Tibial nerve (tissue), 4 donors: ENCODE measurements around the gene BICDL2. TPM values are rescaled to one million over a fixed set of nuclear protein-coding genes. Genes with fewer than 3 reads are reported as not detected.

Source experiments
- DNase-seq, 2 donors: peaks; one replicate each; pipeline ENCODE4 v3.0.0-alpha.2; 2019; ENCODE audit warnings: low spot score in 2 of 2
- H3K27ac ChIP-seq, 4 donors: fragments of 200-600 bp; sonication (generic) in 3 of 4; one replicate each; pipeline ENCODE4 v1.5.1; 2017 to 2019; ENCODE audit warnings: mild to moderate bottlenecking in 1 of 4
- H3K27me3 ChIP-seq, 2 donors: fragments of 200-600 bp; sonication (generic) in 1 of 2; one replicate each; pipeline versions ENCODE4 v1.5.1 to v1.6.0; 2017 to 2019
- H3K36me3 ChIP-seq, 3 donors: fragments of 200-600 bp; sonication (generic); one replicate each; pipeline ENCODE4 v1.5.1; 2018 to 2019
- H3K4me1 ChIP-seq, 4 donors: fragments of 200-600 bp; sonication (generic) in 3 of 4; one replicate each; pipeline ENCODE4 v1.5.1; 2017 to 2019
- H3K4me3 ChIP-seq, 4 donors: fragments of 200-600 bp; sonication (generic) in 3 of 4; one replicate each; pipeline ENCODE4 v1.5.1; 2017 to 2019; ENCODE audit warnings: mild to moderate bottlenecking in 1 of 4, moderate library complexity in 1 of 4
- H3K9me3 ChIP-seq, 4 donors: fragments of 200-600 bp; sonication (generic) in 3 of 4; one replicate each; pipeline ENCODE4 v1.5.1; 2017 to 2019
- EP300 ChIP-seq, 2 donors: sonication (generic); formaldehyde crosslinking; IDR thresholded peaks; one replicate each; pipeline ENCODE4 v1.6.1; 2017; ENCODE audit warnings: antibody characterized with exemption in 2 of 2, mild to moderate bottlenecking in 1 of 2
- POLR2A ChIP-seq, 2 donors: fragments of 450-650 bp; IDR thresholded peaks; one replicate each; pipeline ENCODE4 v1.6.1; 2017; ENCODE audit warnings: antibody characterized with exemption in 2 of 2, mild to moderate bottlenecking in 2 of 2, moderate library complexity in 2 of 2
- WGBS, 2 donors: methylation state at CpG; one replicate each; pipeline ENCODE4 v1.1.5; 2018; 5-methylcytosine and 5-hydroxymethylcytosine counted together
- total RNA-seq, 4 donors: library from RNA; depleted of rRNA; stranded (reverse); fragments of >200 nt; gene quantifications; one replicate each; pipeline ENCODE4 v1.1.0, GENCODE V29; 2016
- TF ChIP-seq, protein P1 (sequence below), 5 experiments: fragments of 200-600 bp in 3 of 5; fragments of 450-650 bp in 2 of 5; sonication (generic) in 3 of 5; IDR thresholded peaks; one replicate each; pipeline ENCODE4 v1.5.1; 2016 to 2019; ENCODE audit warnings: antibody characterized with exemption in 5 of 5, mild to moderate bottlenecking in 3 of 5, moderate library complexity in 2 of 5

The BICDL2 gene
- total RNA-seq, 4 donors from 2014 or later = not detected

DNA sequence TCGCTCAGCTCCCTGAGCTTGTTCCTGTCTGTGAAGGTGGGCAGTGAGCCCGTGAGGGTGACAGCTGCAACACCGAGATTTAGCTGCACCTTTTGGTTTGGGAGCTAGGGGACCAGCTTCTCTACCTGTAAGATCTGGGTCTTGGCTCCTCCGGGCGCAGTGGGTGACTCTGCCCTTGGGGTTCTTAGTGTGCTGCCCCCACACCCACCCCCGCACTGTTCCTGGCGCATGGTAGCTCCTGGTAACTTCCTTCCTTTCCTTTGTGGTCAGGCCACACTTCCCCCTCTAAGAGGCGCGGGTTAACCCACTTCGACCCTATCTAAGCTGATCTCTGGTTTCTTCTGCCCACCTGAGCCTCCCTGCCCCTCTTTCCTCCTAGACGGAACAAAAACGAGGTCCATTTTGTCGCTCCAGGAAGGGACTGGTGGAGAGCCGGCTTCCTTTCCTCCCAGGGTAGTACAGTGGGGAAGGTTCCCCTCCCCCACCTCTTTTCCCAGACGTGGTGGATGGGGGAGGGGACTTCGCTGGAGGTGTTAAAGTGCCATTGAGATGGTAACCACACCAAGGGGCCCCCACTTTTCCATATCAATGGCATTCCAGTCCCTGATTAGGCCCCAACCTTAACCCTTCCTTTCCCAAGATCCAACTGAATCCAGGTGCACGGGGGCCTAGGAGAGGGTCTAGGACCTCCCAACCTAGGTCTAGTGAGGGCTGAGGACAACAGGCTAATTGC lies 28.6 kb downstream of the BICDL2 start:
- no peaks in the 10 kb centered on the region for H3K9me3 ChIP-seq
- WGBS, 2 donors = 13 to 24% methylated on average over 17 of the region's 17 CpGs
- no peak for TF ChIP-seq POLR2A (IDR thresholded peaks at IDR 0.05)
- TF ChIP-seq, protein P1, sequence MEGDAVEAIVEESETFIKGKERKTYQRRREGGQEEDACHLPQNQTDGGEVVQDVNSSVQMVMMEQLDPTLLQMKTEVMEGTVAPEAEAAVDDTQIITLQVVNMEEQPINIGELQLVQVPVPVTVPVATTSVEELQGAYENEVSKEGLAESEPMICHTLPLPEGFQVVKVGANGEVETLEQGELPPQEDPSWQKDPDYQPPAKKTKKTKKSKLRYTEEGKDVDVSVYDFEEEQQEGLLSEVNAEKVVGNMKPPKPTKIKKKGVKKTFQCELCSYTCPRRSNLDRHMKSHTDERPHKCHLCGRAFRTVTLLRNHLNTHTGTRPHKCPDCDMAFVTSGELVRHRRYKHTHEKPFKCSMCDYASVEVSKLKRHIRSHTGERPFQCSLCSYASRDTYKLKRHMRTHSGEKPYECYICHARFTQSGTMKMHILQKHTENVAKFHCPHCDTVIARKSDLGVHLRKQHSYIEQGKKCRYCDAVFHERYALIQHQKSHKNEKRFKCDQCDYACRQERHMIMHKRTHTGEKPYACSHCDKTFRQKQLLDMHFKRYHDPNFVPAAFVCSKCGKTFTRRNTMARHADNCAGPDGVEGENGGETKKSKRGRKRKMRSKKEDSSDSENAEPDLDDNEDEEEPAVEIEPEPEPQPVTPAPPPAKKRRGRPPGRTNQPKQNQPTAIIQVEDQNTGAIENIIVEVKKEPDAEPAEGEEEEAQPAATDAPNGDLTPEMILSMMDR (IDR thresholded peaks at IDR 0.05) = no peak
- H3K27me3 ChIP-seq = peaks cover 2 to 91% of the 10 kb centered on the region in 2 donors
- H3K4me1 ChIP-seq = peaks cover 0 to 22% (median 7%) of the 10 kb centered on the region in 4 donors
- DNase-seq = no peak
- no peaks in the 10 kb centered on the region for H3K36me3 ChIP-seq
- H3K4me3 ChIP-seq = no peak overlapping the region
- peak overlapping the region in 1 of 4 donors; percentile 34 for H3K27ac ChIP-seq

DNA sequence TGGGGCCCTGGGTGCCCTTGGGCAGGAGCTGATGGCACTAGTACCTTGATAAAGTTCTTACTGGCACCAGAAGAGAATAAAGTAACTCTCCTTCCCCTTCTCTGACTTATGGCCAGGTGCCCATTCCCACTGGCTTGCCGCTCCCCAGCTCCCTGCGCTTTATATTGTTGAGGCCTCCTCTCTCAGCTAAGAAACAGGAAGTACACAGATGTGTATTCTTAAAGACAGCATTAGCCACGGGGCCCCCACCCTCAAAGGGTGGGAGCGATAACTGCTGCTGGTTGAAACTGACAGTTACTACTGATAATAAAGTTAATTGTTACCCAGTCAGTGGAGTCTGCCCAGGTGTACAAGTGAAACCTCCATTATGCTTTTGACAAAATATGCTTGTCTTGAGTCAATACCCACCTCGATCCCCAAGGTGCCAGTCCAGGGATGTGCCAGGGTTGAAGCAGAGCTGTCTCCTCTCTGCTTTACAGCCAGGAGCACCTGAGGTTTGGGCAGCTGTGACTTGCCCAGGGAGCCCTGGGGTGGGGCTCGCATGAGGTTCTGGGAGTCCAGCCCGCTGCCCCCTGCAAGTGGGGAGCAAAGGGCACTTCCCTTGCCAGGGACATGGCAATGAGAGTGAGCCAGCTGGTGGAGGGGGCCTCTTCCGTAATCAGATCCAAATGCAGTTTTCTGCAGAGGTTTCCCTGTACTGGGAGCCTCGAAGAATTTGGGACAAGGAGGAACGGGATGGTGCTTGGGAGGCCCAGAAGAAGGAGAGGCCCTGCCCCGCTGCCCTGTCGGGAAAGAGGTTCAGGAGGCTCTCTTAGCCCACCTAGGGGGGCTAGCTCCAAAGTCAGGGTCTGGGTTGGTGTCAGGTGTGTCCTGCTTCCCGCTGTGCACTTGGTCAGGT lies 29.4 kb downstream of the BICDL2 start:
- no peak for DNase-seq
- H3K4me1 ChIP-seq = peaks cover 0 to 22% (median 7%) of the 10 kb centered on the region in 4 donors
- WGBS, 2 donors = 45% methylated on average over 8 to 11 of the region's 13 CpGs
- no peak for TF ChIP-seq POLR2A (IDR thresholded peaks at IDR 0.05)
- TF ChIP-seq EP300 (IDR thresholded peaks at IDR 0.05) = no peak
- TF ChIP-seq, protein P1 (IDR thresholded peaks at IDR 0.05) = no peak
- H3K4me3 ChIP-seq = no peak overlapping the region
- H3K27ac ChIP-seq = peak overlapping the region in 1 of 4 donors; percentile 34
- no peaks in the 10 kb centered on the region for H3K9me3 ChIP-seq
- H3K27me3 ChIP-seq = peaks cover 2 to 91% of the 10 kb centered on the region in 2 donors
- no peaks in the 10 kb centered on the region for H3K36me3 ChIP-seq

DNA sequence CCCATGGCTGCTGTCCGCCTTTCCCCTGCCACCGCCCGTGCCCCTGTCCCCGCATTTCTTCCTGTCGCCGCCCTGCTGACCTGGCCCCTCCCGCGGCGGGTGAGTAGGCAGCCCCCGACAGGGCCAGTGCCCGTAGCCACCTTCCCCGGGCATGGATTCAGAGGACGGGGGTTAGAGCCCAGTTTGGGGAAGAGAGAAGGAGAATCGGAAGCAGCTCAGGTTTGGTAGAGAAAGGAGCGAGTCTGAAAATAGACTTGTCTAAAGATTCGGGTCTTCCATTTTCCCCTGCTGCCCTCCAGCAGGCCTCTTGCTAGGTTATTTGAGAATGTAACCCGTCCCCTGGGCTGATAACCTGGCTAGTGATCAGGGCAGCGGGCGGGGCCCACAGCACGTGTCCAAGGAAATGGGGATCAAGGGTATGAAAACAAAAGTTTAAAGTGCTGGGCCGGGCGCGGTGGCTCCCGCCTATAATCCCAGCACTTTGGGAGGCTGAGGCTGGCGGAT lies 31.9 kb downstream of the BICDL2 start:
- H3K9me3 ChIP-seq = no peaks in the 10 kb centered on the region
- 13 to 14% methylated on average over 24 to 25 of the region's 25 CpGs for WGBS, 2 donors
- TF ChIP-seq EP300 (IDR thresholded peaks at IDR 0.05) (no peak), POLR2A (IDR thresholded peaks at IDR 0.05) (no peak)
- TF ChIP-seq, protein P1 (IDR thresholded peaks at IDR 0.05) = no peak
- no peak for DNase-seq
- H3K36me3 ChIP-seq = no peaks in the 10 kb centered on the region
- peak overlapping the region in 2 of 4 donors; percentile 9 to 40 for H3K4me3 ChIP-seq
- peak overlapping the region in 1 of 4 donors; percentile 50 for H3K27ac ChIP-seq
- H3K27me3 ChIP-seq = peaks cover 2 to 88% of the 10 kb centered on the region in 2 donors
- peaks cover 0 to 22% (median 7%) of the 10 kb centered on the region in 4 donors for H3K4me1 ChIP-seq

DNA sequence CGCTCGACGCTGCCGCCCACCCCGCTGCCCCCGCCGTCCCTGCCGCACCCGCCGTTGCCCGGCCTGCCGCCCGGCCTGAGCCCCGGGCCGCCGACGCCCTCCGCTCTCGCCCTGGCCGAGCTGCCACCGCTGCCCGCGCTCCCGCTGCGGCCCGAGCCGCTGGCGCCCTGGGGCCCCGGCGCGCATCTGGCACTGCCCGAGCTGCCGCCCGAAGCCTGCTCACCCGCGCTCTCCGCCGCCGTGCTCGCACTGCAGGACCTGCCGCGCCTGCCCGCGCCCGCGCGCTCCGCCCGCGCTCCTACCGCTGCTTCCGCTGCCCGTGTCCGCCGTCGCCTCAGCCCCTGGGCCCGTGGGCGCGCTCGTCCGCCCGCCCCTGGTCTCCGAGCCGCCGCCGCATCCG lies 32.4 kb downstream of the BICDL2 start:
- Histone ChIP-seq H3K4me1 (peaks cover 0 to 22% (median 7%) of the 10 kb centered on the region in 4 donors), H3K27me3 (peaks cover 2 to 87% of the 10 kb centered on the region in 2 donors), H3K4me3 (peak overlapping the region in 1 of 4 donors; percentile 40), H3K27ac (no peak overlapping the region), H3K9me3 (no peaks in the 10 kb centered on the region), H3K36me3 (no peaks in the 10 kb centered on the region)
- TF ChIP-seq, protein P1 (IDR thresholded peaks at IDR 0.05) = no peak
- no peak for TF ChIP-seq EP300 (IDR thresholded peaks at IDR 0.05)
- no peak for TF ChIP-seq POLR2A (IDR thresholded peaks at IDR 0.05)
- 0 to 1% methylated on average over 1 to 38 of the region's 67 CpGs for WGBS, 2 donors
- DNase-seq = no peak
